Smooth muscle cell of bladder (primary cell): ENCODE data around the gene KDM3B. TPM values are rescaled to one million over a fixed set of nuclear protein-coding genes. Genes with fewer than 3 reads are reported as not detected.

Experiments
- total RNA-seq: library from RNA; depleted of rRNA; stranded (reverse); fragments of >200 nt; gene quantifications from 2 replicates; pipeline ENCODE4 v1.2.3, GENCODE V29; 2014

The KDM3B gene, protein sequence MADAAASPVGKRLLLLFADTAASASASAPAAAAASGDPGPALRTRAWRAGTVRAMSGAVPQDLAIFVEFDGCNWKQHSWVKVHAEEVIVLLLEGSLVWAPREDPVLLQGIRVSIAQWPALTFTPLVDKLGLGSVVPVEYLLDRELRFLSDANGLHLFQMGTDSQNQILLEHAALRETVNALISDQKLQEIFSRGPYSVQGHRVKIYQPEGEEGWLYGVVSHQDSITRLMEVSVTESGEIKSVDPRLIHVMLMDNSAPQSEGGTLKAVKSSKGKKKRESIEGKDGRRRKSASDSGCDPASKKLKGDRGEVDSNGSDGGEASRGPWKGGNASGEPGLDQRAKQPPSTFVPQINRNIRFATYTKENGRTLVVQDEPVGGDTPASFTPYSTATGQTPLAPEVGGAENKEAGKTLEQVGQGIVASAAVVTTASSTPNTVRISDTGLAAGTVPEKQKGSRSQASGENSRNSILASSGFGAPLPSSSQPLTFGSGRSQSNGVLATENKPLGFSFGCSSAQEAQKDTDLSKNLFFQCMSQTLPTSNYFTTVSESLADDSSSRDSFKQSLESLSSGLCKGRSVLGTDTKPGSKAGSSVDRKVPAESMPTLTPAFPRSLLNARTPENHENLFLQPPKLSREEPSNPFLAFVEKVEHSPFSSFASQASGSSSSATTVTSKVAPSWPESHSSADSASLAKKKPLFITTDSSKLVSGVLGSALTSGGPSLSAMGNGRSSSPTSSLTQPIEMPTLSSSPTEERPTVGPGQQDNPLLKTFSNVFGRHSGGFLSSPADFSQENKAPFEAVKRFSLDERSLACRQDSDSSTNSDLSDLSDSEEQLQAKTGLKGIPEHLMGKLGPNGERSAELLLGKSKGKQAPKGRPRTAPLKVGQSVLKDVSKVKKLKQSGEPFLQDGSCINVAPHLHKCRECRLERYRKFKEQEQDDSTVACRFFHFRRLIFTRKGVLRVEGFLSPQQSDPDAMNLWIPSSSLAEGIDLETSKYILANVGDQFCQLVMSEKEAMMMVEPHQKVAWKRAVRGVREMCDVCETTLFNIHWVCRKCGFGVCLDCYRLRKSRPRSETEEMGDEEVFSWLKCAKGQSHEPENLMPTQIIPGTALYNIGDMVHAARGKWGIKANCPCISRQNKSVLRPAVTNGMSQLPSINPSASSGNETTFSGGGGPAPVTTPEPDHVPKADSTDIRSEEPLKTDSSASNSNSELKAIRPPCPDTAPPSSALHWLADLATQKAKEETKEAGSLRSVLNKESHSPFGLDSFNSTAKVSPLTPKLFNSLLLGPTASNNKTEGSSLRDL (N-terminal part only)
- total RNA-seq: 33.3 and 36.3 TPM in 2 replicates

DNA sequence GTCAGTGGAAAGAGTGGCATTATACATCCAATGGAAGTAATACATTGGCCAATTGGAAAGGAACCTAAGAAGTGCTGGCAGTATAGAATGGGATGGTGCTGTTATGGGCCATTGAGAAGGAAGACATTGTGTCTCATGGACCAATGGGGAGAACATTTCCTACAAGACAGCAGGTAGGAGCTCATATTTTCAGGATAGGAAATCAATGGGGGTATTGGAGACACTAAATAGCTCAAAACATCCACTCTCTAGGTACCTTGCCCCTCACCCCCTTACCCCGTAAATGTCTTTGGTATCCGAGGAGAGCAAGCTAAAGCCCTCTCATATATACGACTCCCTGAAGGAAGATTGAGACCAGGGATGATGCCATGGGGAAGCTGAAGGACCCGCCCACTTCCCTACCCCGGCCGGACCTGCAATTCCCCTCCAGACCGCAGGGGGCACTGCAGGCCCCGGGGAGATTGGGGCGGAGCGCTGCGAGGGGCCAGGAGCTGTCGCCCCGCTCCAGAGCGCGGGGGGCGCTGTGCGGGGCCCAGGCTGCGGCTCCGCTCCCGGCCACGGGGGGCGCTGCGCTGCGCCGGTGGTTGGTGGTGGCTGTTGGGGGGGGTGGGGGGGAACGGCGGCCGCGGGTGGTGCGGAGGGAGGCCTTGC, at the start of gene KDM3B:
Gene KDM3B, plus strand, starts transcription at position 615 of the 651 bp plus-strand sequence. CDS start 111 bp downstream, outside the sequence.

DNA sequence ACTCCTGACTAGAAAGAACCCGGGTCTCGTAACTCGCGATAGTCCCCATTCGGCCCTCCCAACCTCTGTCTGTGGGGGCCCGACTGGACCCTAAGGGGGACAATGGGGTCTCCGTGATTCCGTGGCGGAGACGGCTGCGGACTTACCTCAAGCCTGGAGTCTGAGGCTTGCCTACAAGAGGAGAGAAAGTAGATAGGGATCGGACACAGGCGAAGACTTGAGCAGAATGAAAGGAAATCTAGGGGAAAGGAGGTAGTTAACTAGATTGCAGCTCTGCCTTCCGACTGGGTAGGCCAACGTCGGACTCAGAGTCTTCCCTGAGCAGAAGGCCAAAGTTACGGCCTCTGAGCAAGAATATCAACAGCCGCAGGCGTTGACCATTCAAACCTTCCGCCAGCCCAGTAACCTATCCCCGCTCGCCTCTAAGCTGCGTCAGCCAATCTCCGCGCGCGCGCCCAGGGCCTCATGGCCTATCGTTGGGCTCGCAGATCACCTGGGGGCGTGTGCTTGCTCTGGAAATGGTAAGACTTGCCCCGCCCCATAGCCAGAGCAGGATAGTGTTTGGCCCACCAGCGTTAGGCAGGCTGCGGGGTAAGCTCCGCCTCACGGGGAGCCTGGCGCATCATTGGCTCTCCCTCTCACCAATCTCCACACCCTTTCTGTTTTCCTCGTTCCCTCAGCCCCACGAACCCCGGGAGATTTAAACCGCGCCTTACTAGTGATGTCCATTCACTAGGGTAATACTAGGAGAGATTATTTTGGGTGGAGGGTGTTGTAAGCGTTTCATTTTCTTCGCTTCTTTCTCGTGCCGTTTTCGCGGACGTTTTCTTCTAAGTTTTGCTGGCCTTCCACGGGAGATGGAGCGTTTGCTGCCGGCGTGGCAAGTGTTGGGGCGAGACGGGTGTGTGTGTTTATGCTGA, 20.8 kb upstream of the KDM3B start, which contains the start of gene CDC25C:
Gene CDC25C, minus strand, starts transcription at position 356 of the 920 bp plus-strand sequence. CDS start 624 bp downstream, outside the sequence.

DNA sequence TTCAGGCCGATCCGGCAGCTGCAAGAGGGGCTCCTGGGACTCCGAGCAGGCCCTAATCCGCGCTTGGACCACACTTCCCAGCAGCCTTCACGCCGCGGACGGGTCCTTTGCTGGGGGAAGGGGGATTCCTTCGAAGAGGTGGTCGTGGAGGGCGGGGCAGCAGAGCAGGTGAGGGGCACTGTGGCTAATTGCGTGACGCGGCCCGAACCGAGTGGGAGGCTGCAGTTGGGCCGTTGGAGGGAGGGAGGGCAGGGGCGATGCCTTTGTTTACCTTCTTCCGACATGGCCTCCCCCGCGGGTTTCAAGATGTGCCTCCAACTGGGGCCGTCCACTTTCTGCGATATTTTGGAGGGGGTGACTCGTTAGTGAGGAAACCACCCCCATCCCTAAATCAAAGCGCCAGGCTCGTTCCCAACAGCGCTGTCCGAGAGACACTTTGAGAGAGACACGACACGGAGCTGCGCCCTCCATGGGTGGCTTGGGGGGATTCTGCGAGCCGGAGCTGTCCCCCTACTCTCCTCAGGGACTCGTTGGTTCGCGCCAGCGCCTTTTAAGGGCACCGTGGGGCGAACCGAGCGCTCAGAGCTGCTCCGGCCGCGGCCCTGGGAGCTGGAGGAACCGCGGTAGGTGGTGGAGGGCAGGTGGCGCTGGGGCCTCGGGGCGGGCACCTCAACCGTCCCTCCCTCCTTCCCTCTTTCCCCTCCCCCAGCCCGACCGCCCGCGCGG, 14.6 kb upstream of the KDM3B start, which contains the start of gene FAM53C:
Gene FAM53C, plus strand, starts transcription at position 582 of the 726 bp plus-strand sequence. CDS start 3,070 bp downstream, outside the sequence.

DNA sequence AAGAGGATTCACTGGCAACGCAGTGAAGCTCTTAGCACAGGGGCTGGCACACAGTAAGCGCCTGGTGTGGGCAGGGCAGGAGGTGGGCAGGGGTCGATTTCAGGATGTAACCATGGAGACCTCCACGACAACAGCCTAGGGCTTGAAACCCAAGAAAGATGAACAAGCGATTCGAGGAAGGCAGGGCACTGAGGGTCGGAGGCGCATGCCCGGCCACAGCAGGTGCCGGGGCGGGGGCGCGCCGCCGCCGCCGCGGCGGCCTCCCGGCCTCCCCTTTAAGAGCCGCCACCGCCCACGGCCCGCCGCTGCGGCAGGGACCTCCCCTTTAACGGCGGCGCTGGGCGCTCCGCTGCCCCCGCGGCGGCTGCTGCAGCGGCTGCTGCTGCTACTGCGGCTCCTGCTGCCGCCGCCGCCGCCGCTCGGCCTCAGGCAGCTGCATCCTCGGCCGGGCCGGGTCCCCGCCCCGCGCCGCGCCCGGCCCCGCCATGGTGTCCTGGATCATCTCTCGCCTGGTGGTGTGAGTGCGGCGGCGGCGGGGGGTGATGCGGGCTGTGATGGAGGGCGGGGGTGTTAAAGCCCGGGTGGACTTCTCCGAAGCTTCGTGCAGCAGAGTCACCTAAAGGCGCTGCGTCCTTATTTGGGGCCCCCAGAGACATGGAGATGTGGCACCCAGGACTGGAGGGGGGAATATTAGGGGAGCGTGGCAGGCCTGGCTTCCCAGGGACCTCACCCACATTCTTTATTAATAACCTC, 86.4 kb downstream of the KDM3B start, which contains the start of gene REEP2:
Gene REEP2, plus strand, starts transcription at position 334 of the 753 bp plus-strand sequence. Its CDS starts 152 bp downstream, at position 486.

DNA sequence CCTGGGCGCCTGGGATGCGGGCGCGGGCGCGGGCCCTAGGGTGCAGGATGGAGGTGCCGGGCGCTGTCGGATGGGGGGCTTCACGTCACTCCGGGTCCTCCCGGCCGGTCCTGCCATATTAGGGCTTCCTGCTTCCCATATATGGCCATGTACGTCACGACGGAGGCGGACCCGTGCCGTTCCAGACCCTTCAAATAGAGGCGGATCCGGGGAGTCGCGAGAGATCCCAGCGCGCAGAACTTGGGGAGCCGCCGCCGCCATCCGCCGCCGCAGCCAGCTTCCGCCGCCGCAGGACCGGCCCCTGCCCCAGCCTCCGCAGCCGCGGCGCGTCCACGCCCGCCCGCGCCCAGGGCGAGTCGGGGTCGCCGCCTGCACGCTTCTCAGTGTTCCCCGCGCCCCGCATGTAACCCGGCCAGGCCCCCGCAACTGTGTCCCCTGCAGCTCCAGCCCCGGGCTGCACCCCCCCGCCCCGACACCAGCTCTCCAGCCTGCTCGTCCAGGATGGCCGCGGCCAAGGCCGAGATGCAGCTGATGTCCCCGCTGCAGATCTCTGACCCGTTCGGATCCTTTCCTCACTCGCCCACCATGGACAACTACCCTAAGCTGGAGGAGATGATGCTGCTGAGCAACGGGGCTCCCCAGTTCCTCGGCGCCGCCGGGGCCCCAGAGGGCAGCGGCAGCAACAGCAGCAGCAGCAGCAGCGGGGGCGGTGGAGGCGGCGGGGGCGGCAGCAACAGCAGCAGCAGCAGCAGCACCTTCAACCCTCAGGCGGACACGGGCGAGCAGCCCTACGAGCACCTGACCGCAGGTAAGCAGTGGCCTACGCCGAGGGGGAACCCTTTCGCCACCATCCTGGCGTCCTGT, 113.0 kb downstream of the KDM3B start, which contains the start of gene EGR1:
Gene EGR1, plus strand, starts transcription at position 219 of the 864 bp plus-strand sequence. Its CDS starts 283 bp downstream, at position 502.

Other genes with a start within 250 kb of the KDM3B start
- 1.6 and 2.1 TPM in 2 replicates for gene NME5, start 213.3 kb upstream of the KDM3B start, total RNA-seq
- 28.0 and 28.4 TPM in 2 replicates for gene BRD8, start 174.1 kb upstream of the KDM3B start, total RNA-seq
- 8.8 and 9.1 TPM in 2 replicates for gene KIF20A, start 173.6 kb upstream of the KDM3B start, total RNA-seq
- 19.1 and 20.3 TPM in 2 replicates for gene CDC23, start 139.4 kb upstream of the KDM3B start, total RNA-seq
- not detected in 2 replicates for gene GFRA3, start 78.1 kb upstream of the KDM3B start, total RNA-seq
- gene CDC25C, start 20.9 kb upstream of the KDM3B start, total RNA-seq: 0.55 and 1.1 TPM in 2 replicates
- 23.8 and 27.4 TPM in 2 replicates for gene FAM53C, start 14.4 kb upstream of the KDM3B start, total RNA-seq
- 16.2 and 17.5 TPM in 2 replicates for gene REEP2, start 86.4 kb downstream of the KDM3B start, total RNA-seq
- gene EGR1, start 112.8 kb downstream of the KDM3B start, total RNA-seq: 0.85 and 1.9 TPM in 2 replicates
- gene ETF1, start 190.6 kb downstream of the KDM3B start, total RNA-seq: 100 and 121 TPM in 2 replicates
- 302 and 320 TPM in 2 replicates for gene HSPA9, start 222.7 kb downstream of the KDM3B start, total RNA-seq